GM13976 (cell line): ENCODE results near the gene GNAQ.

Source experiments
- DNase-seq: peaks from one replicate; pipeline ENCODE4 v3.0.0; 2012; ENCODE audit warnings: low spot score
- CTCF ChIP-seq: IDR thresholded peaks from 2 replicates; pipeline ENCODE4 v1.5.1; 2012; ENCODE audit warnings: borderline replicate concordance, mild to moderate bottlenecking; ENCODE audit not compliant: insufficient read depth; ENCODE audit errors: extremely low read depth, missing control alignments, control extremely low read depth
- in situ Hi-C: fragments of 300-500 bp; cut with MboI; formaldehyde crosslinking; loops from one replicate; pipeline ENCODE4 v1.12.0; 2022; ENCODE audit warnings: low sequenced_read_pairs, mixed read lengths, inconsistent platforms; ENCODE audit not compliant: unreplicated experiment

GNAQ gene

GRCh38 chr9:77679088-77679487 lies 352.5 kb downstream of the GNAQ start:
- in situ Hi-C loops: no loop called here
- TF ChIP-seq CTCF: no peak
- no peak for DNase-seq

GRCh38 chr9:77677957-77678535 lies 353.6 kb downstream of the GNAQ start:
- no peak for TF ChIP-seq CTCF
- no peak for DNase-seq
- in situ Hi-C loops: no loop called here

GRCh38 chr9:77677397-77677796 lies 354.2 kb downstream of the GNAQ start:
- in situ Hi-C loops: no loop called here
- TF ChIP-seq CTCF: no peak

GRCh38 chr9:77673941-77674791 lies 357.4 kb downstream of the GNAQ start:
- no peak for TF ChIP-seq CTCF
- in situ Hi-C loops: no loop called here
- DNase-seq: no peak

More at GRCh38 chr9:77677397-77677796, 354.2 kb downstream of the GNAQ start:
- no peak for DNase-seq

- in situ Hi-C loops: no loop called here
- DNase-seq: no peak
- no peak for TF ChIP-seq CTCF
Measured at GRCh38 chr9:77672183-77672582, 359.4 kb downstream of the GNAQ start.

- no peak for DNase-seq
- in situ Hi-C loops: no loop called here
- no peak for TF ChIP-seq CTCF
Measured at GRCh38 chr9:77667151-77667550, 364.5 kb downstream of the GNAQ start.
